IPS DF 6.9 (cell line): ENCODE measurements around the gene CCDC157.

Experiments
- DNase-seq: peaks from one replicate; pipeline ENCODE4 v3.0.0-alpha.2; 2013; ENCODE audit warnings: low read depth, low spot score
- H3K27ac ChIP-seq: one replicate; pipeline ENCODE4 v1.5.1; 2013; ENCODE audit warnings: low read length, control low read depth
- H3K27me3 ChIP-seq: 2 replicates; pipeline ENCODE4 v1.6.1; 2013; ENCODE audit warnings: mild to moderate bottlenecking, low read length; ENCODE audit not compliant: control insufficient read depth, insufficient read depth
- H3K36me3 ChIP-seq: 2 replicates; pipeline ENCODE4 v1.6.1; 2013; ENCODE audit warnings: low read length; ENCODE audit not compliant: control insufficient read depth, insufficient read depth
- H3K4me1 ChIP-seq: 2 replicates; pipeline ENCODE4 v1.6.1; 2013; ENCODE audit warnings: low read length; ENCODE audit not compliant: control insufficient read depth, insufficient read depth
- H3K4me3 ChIP-seq: 2 replicates; pipeline ENCODE4 v1.5.1; 2013; ENCODE audit warnings: mild to moderate bottlenecking, low read length
- H3K9me3 ChIP-seq: 2 replicates; pipeline ENCODE4 v1.6.1; 2013; ENCODE audit warnings: low read length, inconsistent platforms; ENCODE audit not compliant: control insufficient read depth, insufficient read depth
- WGBS: extraction: QIAGEN DNeasy Blood & Tissue Kit; methylation state at CpG from one replicate; pipeline ENCODE4 v1.1.7; 2013; ENCODE audit warnings: mixed read lengths, missing lambda C conversion rate; ENCODE audit not compliant: insufficient read length, insufficient coverage; 5-methylcytosine and 5-hydroxymethylcytosine counted together

The CCDC157 gene

GRCh38 chr22:30356449-30357235, at the start of gene CCDC157, which contains the start of gene SF3A1:
Gene CCDC157, plus strand, starts transcription at chr22:30357007. Its CDS starts 8,994 bp downstream, at chr22:30366001.
Gene SF3A1, minus strand, starts transcription at chr22:30356894. Its CDS starts 102 bp downstream, at chr22:30356792.
- Histone ChIP-seq H3K4me3 (peak within 1 kb of the TSS; percentile 99), H3K9me3 (no peaks in the 10 kb centered on the region), H3K36me3 (peaks cover 12% of the 10 kb centered on the region), H3K27me3 (no peaks in the 10 kb centered on the region), H3K27ac (no peak within 1 kb of the TSS), H3K4me1 (peaks cover 2% of the 10 kb centered on the region)
- peak; percentile 76 for DNase-seq
- no CpG with 5 or more reads among the region's 91 CpGs for WGBS

GRCh38 chr22:30307041-30307574, 49.7 kb upstream of the CCDC157 start:
- WGBS: no CpG with 5 or more reads among the region's 4 CpGs
- Histone ChIP-seq H3K4me3 (no peak overlapping the region), H3K9me3 (no peaks in the 10 kb centered on the region), H3K27ac (no peak overlapping the region), H3K4me1 (no peaks in the 10 kb centered on the region), H3K36me3 (no peaks in the 10 kb centered on the region), H3K27me3 (no peaks in the 10 kb centered on the region)
- no peak for DNase-seq

GRCh38 chr22:30308093-30308492, 48.7 kb upstream of the CCDC157 start:
- no peaks in the 10 kb centered on the region for H3K4me1 ChIP-seq
- H3K27ac ChIP-seq: no peak overlapping the region
- no peak for DNase-seq
- H3K9me3 ChIP-seq: no peaks in the 10 kb centered on the region
- no peaks in the 10 kb centered on the region for H3K36me3 ChIP-seq
- H3K27me3 ChIP-seq: no peaks in the 10 kb centered on the region
- H3K4me3 ChIP-seq: no peak overlapping the region
- no CpG with 5 or more reads among the region's 2 CpGs for WGBS

- no CpG with 5 or more reads among the region's 5 CpGs for WGBS
- no peaks in the 10 kb centered on the region for H3K36me3 ChIP-seq
- H3K27ac ChIP-seq: no peak overlapping the region
- no peak for DNase-seq
- no peak overlapping the region for H3K4me3 ChIP-seq
- no peaks in the 10 kb centered on the region for H3K9me3 ChIP-seq
- no peaks in the 10 kb centered on the region for H3K4me1 ChIP-seq
- H3K27me3 ChIP-seq: no peaks in the 10 kb centered on the region
Observed at GRCh38 chr22:30308518-30309230, 48.1 kb upstream of the CCDC157 start.

- no peaks in the 10 kb centered on the region for H3K27me3 ChIP-seq
- H3K27ac ChIP-seq: no peak overlapping the region
- no peaks in the 10 kb centered on the region for H3K9me3 ChIP-seq
- DNase-seq: no peak
- no peaks in the 10 kb centered on the region for H3K4me1 ChIP-seq
- H3K4me3 ChIP-seq: no peak overlapping the region
- H3K36me3 ChIP-seq: no peaks in the 10 kb centered on the region
- no CpG with 5 or more reads among the region's 7 CpGs for WGBS
Observed at GRCh38 chr22:30309951-30310741, 46.7 kb upstream of the CCDC157 start.

GRCh38 chr22:30310881-30311771, 45.7 kb upstream of the CCDC157 start:
- Histone ChIP-seq H3K36me3 (no peaks in the 10 kb centered on the region), H3K27me3 (no peaks in the 10 kb centered on the region), H3K4me3 (no peak overlapping the region), H3K4me1 (no peaks in the 10 kb centered on the region), H3K9me3 (no peaks in the 10 kb centered on the region), H3K27ac (no peak overlapping the region)
- WGBS: no CpG with 5 or more reads among the region's 8 CpGs
- no peak for DNase-seq

- DNase-seq: no peak
- Histone ChIP-seq H3K4me1 (no peaks in the 10 kb centered on the region), H3K4me3 (no peak overlapping the region), H3K36me3 (no peaks in the 10 kb centered on the region), H3K9me3 (no peaks in the 10 kb centered on the region), H3K27ac (no peak overlapping the region), H3K27me3 (no peaks in the 10 kb centered on the region)
- no CpG with 5 or more reads among the region's 6 CpGs for WGBS
Observed at GRCh38 chr22:30312053-30312452, 44.8 kb upstream of the CCDC157 start.

GRCh38 chr22:30313527-30314363, 43.1 kb upstream of the CCDC157 start:
- H3K4me3 ChIP-seq: no peak overlapping the region
- no peaks in the 10 kb centered on the region for H3K27me3 ChIP-seq
- no CpG with 5 or more reads among the region's 8 CpGs for WGBS
- no peak for DNase-seq
- no peak overlapping the region for H3K27ac ChIP-seq
- H3K4me1 ChIP-seq: no peaks in the 10 kb centered on the region
- H3K36me3 ChIP-seq: no peaks in the 10 kb centered on the region
- no peaks in the 10 kb centered on the region for H3K9me3 ChIP-seq

GRCh38 chr22:30314915-30315314, 41.9 kb upstream of the CCDC157 start:
- H3K4me3 ChIP-seq: no peak overlapping the region
- no peaks in the 10 kb centered on the region for H3K36me3 ChIP-seq
- H3K4me1 ChIP-seq: no peaks in the 10 kb centered on the region
- H3K27ac ChIP-seq: no peak overlapping the region
- WGBS: no CpG with 5 or more reads among the region's 8 CpGs
- DNase-seq: no peak
- no peaks in the 10 kb centered on the region for H3K9me3 ChIP-seq
- no peaks in the 10 kb centered on the region for H3K27me3 ChIP-seq
